Measurements from ENCODE around the gene NAV3. TPM values are rescaled to one million over a fixed set of nuclear protein-coding genes. Genes with fewer than 3 reads are reported as not detected.

NAV3 gene
- total and polyA plus RNA-seq, 9 of the 15 experiments (the other 6 are each of a cell fraction or from before 2014, with no cell fraction given) = 0.04 TPM; not detected in 8

DNA sequence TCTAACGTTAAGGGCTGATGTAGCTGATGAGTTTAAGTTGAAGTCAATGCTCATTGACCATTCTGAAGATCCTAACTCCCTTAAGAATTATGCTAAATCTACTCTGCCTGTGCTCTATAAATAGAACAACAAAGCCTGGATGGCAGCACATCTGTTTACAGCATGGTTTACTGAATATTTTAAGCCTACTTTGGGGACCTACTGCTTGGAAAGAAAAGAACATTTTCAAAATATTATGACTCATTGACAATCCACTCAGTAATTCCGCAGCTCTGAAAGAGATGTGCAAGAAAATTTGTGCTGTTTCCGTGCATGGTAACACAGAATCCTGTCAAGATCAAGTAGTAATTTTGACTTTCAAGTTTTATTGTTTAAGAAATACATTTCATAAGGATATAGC is 35.0 kb upstream of the NAV3 start:
- no TSS peak for BruUV-seq (replicated peaks)
- FAIRE-seq = no peak
- Histone ChIP-seq H3K9me1 (ENCODE audit: control insufficient read depth, insufficient read depth, low read length) (no peaks in the 10 kb centered on the region), H3K27me3 (ENCODE audit: control insufficient read depth in 2 of 2, insufficient read depth in 2 of 2, low read length in 2 of 2) (no peaks in the 10 kb centered on the region), H3K27ac (ENCODE audit: extremely low read depth, low read depth, low read length) (no peak overlapping the region), H3K9me3 (replicated peaks; ENCODE audit: control insufficient read depth, insufficient read depth, low read depth, low read length) (no peaks in the 10 kb centered on the region), H3K4me2 (ENCODE audit: insufficient read depth, low read length) (no peak overlapping the region), H3K36me3 (ENCODE audit: control insufficient read depth, insufficient read depth, low read length) (no peaks in the 10 kb centered on the region), H3K79me2 (ENCODE audit: control insufficient read depth, insufficient read depth, low read length) (no peaks in the 10 kb centered on the region), H3K4me3 (no peak overlapping the region), H3K4me1 (replicated peaks in 1 of 2; ENCODE audit: control insufficient read depth in 2 of 2, insufficient read depth in 2 of 2, low read length in 2 of 2) (no peaks in the 10 kb centered on the region), H3K9ac (ENCODE audit: insufficient read depth in 1 of 2, low read depth in 2 of 2, low read length in 2 of 2) (no peak overlapping the region), H2AFZ (ENCODE audit: low read depth, low read length) (no peak overlapping the region), H4K20me1 (replicated peaks; ENCODE audit: control insufficient read depth, insufficient read depth, low read length) (no peaks in the 10 kb centered on the region)
- in situ Hi-C loops (cut with MboI) (no loop called here), intact Hi-C loops (cut with micrococcal nuclease) (no loop called here)
- no peak for DNase-seq (ENCODE audit: extremely low read depth in 1 of 4, low spot score in 3 of 4)
- ATAC-seq = no peak
- 0% methylated on average over 3 of the region's 3 CpGs for WGBS (ENCODE audit: insufficient coverage, low coverage, missing lambda C conversion rate)
- no peak for TF ChIP-seq ZNF165 (CRISPR knock-in tag; IDR thresholded peaks at IDR 0.05; ENCODE audit: borderline replicate concordance)
- POLR2A ChIA-PET = no interaction called here
- CTCF ChIA-PET (ENCODE audit: low intra/inter-chr PET ratio) = no interaction called here

DNA sequence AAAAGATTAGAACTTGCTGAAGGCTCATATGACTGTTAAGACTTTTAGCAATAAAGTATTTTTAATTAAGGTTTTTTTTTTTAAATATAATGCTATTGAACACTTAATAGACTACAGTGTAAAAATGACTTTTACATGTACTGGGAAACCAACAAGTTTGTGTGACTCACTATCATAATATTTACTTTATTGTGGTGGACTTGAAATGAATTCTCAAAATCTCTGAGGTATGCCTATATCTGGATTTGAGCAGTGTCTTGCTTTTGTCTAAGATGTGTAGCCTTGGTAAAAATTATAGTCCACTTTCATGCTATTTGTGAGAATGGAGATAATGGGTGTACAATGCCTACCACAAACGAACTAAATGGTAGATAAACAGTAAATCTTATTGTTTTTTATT is 33.9 kb upstream of the NAV3 start:
- no peaks in the 10 kb centered on the region for H3K9me3 ChIP-seq (replicated peaks; ENCODE audit: control insufficient read depth, insufficient read depth, low read depth, low read length)
- no peaks in the 10 kb centered on the region for H4K20me1 ChIP-seq (replicated peaks; ENCODE audit: control insufficient read depth, insufficient read depth, low read length)
- H3K27me3 ChIP-seq (ENCODE audit: control insufficient read depth in 2 of 2, insufficient read depth in 2 of 2, low read length in 2 of 2) = no peaks in the 10 kb centered on the region
- WGBS (ENCODE audit: insufficient coverage, low coverage, missing lambda C conversion rate) = 0% methylated on average over 1 of the region's 1 CpG
- no peak overlapping the region for H3K9ac ChIP-seq (ENCODE audit: insufficient read depth in 1 of 2, low read depth in 2 of 2, low read length in 2 of 2)
- DNase-seq (ENCODE audit: extremely low read depth in 1 of 4, low spot score in 3 of 4) = no peak
- H3K36me3 ChIP-seq (ENCODE audit: control insufficient read depth, insufficient read depth, low read length) = no peaks in the 10 kb centered on the region
- no peaks in the 10 kb centered on the region for H3K4me1 ChIP-seq (replicated peaks in 1 of 2; ENCODE audit: control insufficient read depth in 2 of 2, insufficient read depth in 2 of 2, low read length in 2 of 2)
- CTCF ChIA-PET (ENCODE audit: low intra/inter-chr PET ratio) = no interaction called here
- BruUV-seq (replicated peaks) = no TSS peak
- H2AFZ ChIP-seq (ENCODE audit: low read depth, low read length) = no peak overlapping the region
- POLR2A ChIA-PET = no interaction called here
- no peaks in the 10 kb centered on the region for H3K9me1 ChIP-seq (ENCODE audit: control insufficient read depth, insufficient read depth, low read length)
- in situ Hi-C loops (cut with MboI) (no loop called here), intact Hi-C loops (cut with micrococcal nuclease) (no loop called here)
- H3K4me2 ChIP-seq (ENCODE audit: insufficient read depth, low read length) = no peak overlapping the region
- H3K79me2 ChIP-seq (ENCODE audit: control insufficient read depth, insufficient read depth, low read length) = no peaks in the 10 kb centered on the region
- no peak overlapping the region for H3K4me3 ChIP-seq
- no peak for ATAC-seq
- FAIRE-seq = no peak
- no peak overlapping the region for H3K27ac ChIP-seq (ENCODE audit: extremely low read depth, low read depth, low read length)
- TF ChIP-seq ARNT (IDR thresholded peaks at IDR 0.05) = no peak
- TF ChIP-seq, protein P1, sequence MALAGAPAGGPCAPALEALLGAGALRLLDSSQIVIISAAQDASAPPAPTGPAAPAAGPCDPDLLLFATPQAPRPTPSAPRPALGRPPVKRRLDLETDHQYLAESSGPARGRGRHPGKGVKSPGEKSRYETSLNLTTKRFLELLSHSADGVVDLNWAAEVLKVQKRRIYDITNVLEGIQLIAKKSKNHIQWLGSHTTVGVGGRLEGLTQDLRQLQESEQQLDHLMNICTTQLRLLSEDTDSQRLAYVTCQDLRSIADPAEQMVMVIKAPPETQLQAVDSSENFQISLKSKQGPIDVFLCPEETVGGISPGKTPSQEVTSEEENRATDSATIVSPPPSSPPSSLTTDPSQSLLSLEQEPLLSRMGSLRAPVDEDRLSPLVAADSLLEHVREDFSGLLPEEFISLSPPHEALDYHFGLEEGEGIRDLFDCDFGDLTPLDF (CRISPR knock-in tag; IDR thresholded peaks at IDR 0.05) = no peak
- TF ChIP-seq TBL1XR1 (IDR thresholded peaks at IDR 0.05; ENCODE audit: low read length in 2 of 2) = no peak
- TF ChIP-seq, protein P2, sequence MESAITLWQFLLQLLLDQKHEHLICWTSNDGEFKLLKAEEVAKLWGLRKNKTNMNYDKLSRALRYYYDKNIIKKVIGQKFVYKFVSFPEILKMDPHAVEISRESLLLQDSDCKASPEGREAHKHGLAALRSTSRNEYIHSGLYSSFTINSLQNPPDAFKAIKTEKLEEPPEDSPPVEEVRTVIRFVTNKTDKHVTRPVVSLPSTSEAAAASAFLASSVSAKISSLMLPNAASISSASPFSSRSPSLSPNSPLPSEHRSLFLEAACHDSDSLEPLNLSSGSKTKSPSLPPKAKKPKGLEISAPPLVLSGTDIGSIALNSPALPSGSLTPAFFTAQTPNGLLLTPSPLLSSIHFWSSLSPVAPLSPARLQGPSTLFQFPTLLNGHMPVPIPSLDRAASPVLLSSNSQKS (CRISPR knock-in tag; IDR thresholded peaks at IDR 0.05) = no peak
- TF ChIP-seq ZC3H4 (CRISPR knock-in tag; IDR thresholded peaks at IDR 0.05; ENCODE audit: borderline replicate concordance) = no peak
